Measurements from ENCODE around the gene STKLD1. TPM values are rescaled to one million over a fixed set of nuclear protein-coding genes. Genes with fewer than 3 reads are reported as not detected.

STKLD1 gene
- total RNA-seq, 2 donors from 2014 or later: 0.95 TPM; not detected in 1

DNA sequence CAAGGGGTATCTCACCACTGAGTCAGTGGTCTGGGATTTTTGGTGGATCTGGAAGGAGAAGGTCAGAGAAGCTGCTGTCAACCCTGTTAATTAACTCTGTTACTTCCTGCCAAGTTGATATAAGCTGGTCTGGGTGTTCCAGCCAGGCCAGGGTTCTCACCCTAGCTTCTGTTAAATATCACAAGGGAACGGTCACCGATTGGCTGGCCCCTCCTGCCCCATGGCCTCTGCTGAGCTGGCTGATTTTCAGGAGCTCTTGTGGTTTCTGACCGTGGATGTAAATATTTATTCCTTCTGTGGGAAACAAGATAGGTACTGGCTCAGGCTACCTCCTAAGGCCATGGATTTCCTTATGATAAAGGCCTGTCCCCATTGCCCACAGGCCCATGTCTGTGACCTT lies 47.0 kb downstream of the STKLD1 start:
- Histone ChIP-seq H3K4me1 (ENCODE audit: control insufficient read depth, insufficient read depth, low read length) (no peaks in the 10 kb centered on the region), H3K36me3 (ENCODE audit: control insufficient read depth, insufficient read depth, low read length) (no peaks in the 10 kb centered on the region), H3K4me3 (ENCODE audit: low read length) (no peak overlapping the region), H3K27me3 (ENCODE audit: control insufficient read depth, insufficient read depth, low read length, poor library complexity, severe bottlenecking) (no peaks in the 10 kb centered on the region), H3K9me3 (ENCODE audit: control insufficient read depth, low read length) (peaks cover 19% of the 10 kb centered on the region), H3K27ac (ENCODE audit: low read depth, low read length) (no peak overlapping the region), H3K9ac (ENCODE audit: extremely low read depth, low read length, poor library complexity, severe bottlenecking) (no peak overlapping the region)
- Mint-ChIP-seq H3K27ac (no peak overlapping the region), H3K36me3 (ENCODE audit: low read depth) (peaks cover 5% of the 10 kb centered on the region), H3K4me3 (no peak overlapping the region), H3K27me3 (ENCODE audit: insufficient read depth) (peaks cover 2% of the 10 kb centered on the region), H3K4me1 (peaks cover 8% of the 10 kb centered on the region), H3K9me3 (peaks cover 18% of the 10 kb centered on the region)
- TF ChIP-seq, protein P1, sequence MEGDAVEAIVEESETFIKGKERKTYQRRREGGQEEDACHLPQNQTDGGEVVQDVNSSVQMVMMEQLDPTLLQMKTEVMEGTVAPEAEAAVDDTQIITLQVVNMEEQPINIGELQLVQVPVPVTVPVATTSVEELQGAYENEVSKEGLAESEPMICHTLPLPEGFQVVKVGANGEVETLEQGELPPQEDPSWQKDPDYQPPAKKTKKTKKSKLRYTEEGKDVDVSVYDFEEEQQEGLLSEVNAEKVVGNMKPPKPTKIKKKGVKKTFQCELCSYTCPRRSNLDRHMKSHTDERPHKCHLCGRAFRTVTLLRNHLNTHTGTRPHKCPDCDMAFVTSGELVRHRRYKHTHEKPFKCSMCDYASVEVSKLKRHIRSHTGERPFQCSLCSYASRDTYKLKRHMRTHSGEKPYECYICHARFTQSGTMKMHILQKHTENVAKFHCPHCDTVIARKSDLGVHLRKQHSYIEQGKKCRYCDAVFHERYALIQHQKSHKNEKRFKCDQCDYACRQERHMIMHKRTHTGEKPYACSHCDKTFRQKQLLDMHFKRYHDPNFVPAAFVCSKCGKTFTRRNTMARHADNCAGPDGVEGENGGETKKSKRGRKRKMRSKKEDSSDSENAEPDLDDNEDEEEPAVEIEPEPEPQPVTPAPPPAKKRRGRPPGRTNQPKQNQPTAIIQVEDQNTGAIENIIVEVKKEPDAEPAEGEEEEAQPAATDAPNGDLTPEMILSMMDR (conservative IDR thresholded peaks at IDR 0.05): no peak
- DNase-seq: no peak
- WGBS, 2 experiments (ENCODE audit: insufficient coverage in 1 of 2, insufficient read length in 1 of 2): 87 to 100% methylated on average over 2 to 3 of the region's 3 CpGs

DNA sequence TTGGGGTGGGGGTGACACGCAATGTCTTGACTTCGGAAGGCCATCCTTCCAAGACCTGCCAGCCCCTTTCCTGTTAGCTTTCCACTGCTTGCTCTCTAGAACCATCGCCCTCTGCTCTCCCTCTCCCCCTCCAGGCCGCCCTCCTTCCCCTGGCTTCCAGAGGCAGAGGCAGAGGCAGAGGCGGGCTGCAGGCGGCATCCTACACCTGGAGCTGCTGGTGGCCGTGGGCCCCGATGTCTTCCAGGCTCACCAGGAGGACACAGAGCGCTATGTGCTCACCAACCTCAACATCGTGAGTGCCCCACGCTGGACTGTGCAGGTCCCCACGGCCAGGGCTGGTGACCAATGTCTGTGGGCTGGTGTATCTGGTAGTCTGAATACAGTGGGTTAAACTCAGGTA lies 48.0 kb downstream of the STKLD1 start:
- Histone ChIP-seq H3K9me3 (ENCODE audit: control insufficient read depth, low read length) (peaks cover 13% of the 10 kb centered on the region), H3K9ac (ENCODE audit: extremely low read depth, low read length, poor library complexity, severe bottlenecking) (no peak overlapping the region), H3K4me3 (ENCODE audit: low read length) (no peak overlapping the region), H3K27me3 (ENCODE audit: control insufficient read depth, insufficient read depth, low read length, poor library complexity, severe bottlenecking) (no peaks in the 10 kb centered on the region), H3K36me3 (ENCODE audit: control insufficient read depth, insufficient read depth, low read length) (no peaks in the 10 kb centered on the region), H3K4me1 (ENCODE audit: control insufficient read depth, insufficient read depth, low read length) (no peaks in the 10 kb centered on the region), H3K27ac (ENCODE audit: low read depth, low read length) (no peak overlapping the region)
- Mint-ChIP-seq H3K4me3 (no peak overlapping the region), H3K27me3 (ENCODE audit: insufficient read depth) (peaks cover 2% of the 10 kb centered on the region), H3K9me3 (peaks cover 8% of the 10 kb centered on the region), H3K36me3 (ENCODE audit: low read depth) (peaks cover 3% of the 10 kb centered on the region), H3K27ac (no peak overlapping the region), H3K4me1 (peaks cover 8% of the 10 kb centered on the region)
- 93 to 96% methylated on average over 5 to 12 of the region's 12 CpGs for WGBS, 2 experiments (ENCODE audit: insufficient coverage in 1 of 2, insufficient read length in 1 of 2)
- peak; percentile 35 for DNase-seq
- TF ChIP-seq, protein P1 (conservative IDR thresholded peaks at IDR 0.05): no peak

DNA sequence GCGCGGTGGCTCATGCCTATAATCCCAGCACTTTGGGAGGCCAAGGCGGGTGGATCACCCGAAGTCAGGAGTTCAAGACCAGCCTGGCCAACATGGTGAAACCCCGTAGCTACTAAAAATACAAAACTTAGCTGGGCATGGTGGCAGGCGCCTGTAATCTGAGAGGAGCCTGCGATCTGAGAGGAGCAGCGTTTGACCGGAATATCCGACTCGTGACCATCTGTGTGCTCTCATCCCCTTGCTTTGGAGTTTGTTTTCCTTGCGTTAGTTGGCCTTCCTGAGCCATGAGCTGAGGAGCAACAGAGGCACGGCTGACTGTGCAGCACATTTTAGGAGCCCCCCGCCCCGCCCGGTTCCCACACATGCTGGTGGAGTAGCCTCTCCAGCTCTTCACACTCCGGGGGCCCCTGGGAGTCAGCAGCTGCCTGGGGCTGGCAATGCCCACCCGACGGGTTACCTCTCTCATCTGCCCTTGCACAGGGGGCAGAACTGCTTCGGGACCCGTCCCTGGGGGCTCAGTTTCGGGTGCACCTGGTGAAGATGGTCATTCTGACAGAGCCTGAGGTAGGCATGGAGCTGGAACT lies 49.0 kb downstream of the STKLD1 start:
- Mint-ChIP-seq H3K27ac (no peak overlapping the region), H3K4me1 (peaks cover 8% of the 10 kb centered on the region), H3K9me3 (peaks cover 5% of the 10 kb centered on the region), H3K4me3 (no peak overlapping the region), H3K27me3 (ENCODE audit: insufficient read depth) (peaks cover 4% of the 10 kb centered on the region), H3K36me3 (ENCODE audit: low read depth) (peaks cover 3% of the 10 kb centered on the region)
- H3K27ac ChIP-seq (ENCODE audit: low read depth, low read length): no peak overlapping the region
- peak; percentile 23 for DNase-seq
- H3K9ac ChIP-seq (ENCODE audit: extremely low read depth, low read length, poor library complexity, severe bottlenecking): no peak overlapping the region
- H3K4me3 ChIP-seq (ENCODE audit: low read length): no peak overlapping the region
- WGBS, 2 experiments (ENCODE audit: insufficient coverage in 1 of 2, insufficient read length in 1 of 2): 92 to 94% methylated on average over 17 to 22 of the region's 22 CpGs
- no peaks in the 10 kb centered on the region for H3K36me3 ChIP-seq (ENCODE audit: control insufficient read depth, insufficient read depth, low read length)
- TF ChIP-seq, protein P1 (conservative IDR thresholded peaks at IDR 0.05): no peak
- H3K27me3 ChIP-seq (ENCODE audit: control insufficient read depth, insufficient read depth, low read length, poor library complexity, severe bottlenecking): no peaks in the 10 kb centered on the region
- no peaks in the 10 kb centered on the region for H3K4me1 ChIP-seq (ENCODE audit: control insufficient read depth, insufficient read depth, low read length)
- H3K9me3 ChIP-seq (ENCODE audit: control insufficient read depth, low read length): peaks cover 10% of the 10 kb centered on the region
